HTR-8/SVneo (cell line): Measurements from ENCODE around the gene FOLR1.
A peak's percentile ranks its signal among the peaks of the same experiment; 100 is the strongest.

Source experiments
- DNase-seq: peaks from one replicate; pipeline ENCODE4 v3.0.0; 2011; ENCODE audit warnings: low spot score, mixed read lengths; ENCODE audit not compliant: insufficient read length
- FAIRE-seq: peaks from 2 replicates; lab custom pipeline; 2011; peaks lifted over from hg19 to GRCh38; lab: Jason Lieb, UNC

FOLR1 gene

GRCh38 chr11:72222907-72223614, 31.1 kb downstream of the FOLR1 start:
- FAIRE-seq = peak; percentile 86

GRCh38 chr11:72223615-72224563, 31.9 kb downstream of the FOLR1 start:
- peak; percentile 59 for DNase-seq
- no peak for FAIRE-seq

More at GRCh38 chr11:72222907-72223614, 31.1 kb downstream of the FOLR1 start:
- peak; percentile 94 for DNase-seq

DNA sequence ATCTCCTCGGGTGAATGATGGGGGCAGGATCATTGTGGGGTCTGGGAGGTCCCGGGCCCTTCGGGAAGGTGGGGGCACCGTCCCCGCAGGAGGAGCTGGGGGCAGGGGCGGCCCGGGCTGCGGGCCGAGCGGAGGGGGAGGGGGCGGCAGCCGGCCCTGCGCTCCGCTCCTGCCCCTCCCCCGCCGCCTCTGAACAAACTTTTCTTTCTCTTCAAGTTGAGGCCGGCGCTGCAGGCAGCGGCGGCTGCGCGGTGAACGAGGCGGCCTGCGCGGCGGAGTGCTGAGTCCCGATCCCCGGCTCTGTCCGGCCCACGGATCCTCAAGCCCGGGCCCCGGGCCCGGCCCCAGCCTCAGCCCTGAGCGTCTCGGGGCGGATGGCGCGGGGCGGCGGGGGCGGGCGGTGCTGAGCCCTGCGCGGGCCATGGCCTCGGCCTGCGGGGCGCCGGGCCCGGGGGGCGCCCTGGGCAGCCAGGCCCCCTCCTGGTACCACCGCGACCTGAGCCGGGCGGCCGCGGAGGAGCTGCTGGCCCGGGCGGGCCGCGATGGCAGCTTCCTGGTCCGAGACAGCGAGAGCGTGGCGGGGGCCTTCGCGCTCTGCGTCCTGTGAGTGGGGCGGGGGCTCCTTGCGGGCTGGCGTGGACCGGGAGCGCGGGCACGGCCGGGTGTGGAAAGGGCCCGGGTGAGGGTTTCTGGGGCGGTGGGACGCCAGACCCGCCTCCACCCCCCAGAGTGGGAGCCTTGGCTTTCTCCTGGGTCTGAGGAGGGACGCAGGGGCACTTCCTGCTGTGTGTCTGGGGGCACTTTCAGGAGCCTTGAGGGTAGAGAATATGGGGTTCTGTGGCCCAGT, 32.8 kb downstream of the FOLR1 start, which contains the start of gene INPPL1:
Gene INPPL1 (plus strand): TSS at position 204 of the 847 bp plus-strand sequence. CDS start 218 bp downstream, at position 422.
- FAIRE-seq = peak; percentile 20
- DNase-seq = no peak

- DNase-seq (no peak), FAIRE-seq (peak; percentile 44)
Measured at GRCh38 chr11:72225411-72225951, 33.5 kb downstream of the FOLR1 start.

DNA sequence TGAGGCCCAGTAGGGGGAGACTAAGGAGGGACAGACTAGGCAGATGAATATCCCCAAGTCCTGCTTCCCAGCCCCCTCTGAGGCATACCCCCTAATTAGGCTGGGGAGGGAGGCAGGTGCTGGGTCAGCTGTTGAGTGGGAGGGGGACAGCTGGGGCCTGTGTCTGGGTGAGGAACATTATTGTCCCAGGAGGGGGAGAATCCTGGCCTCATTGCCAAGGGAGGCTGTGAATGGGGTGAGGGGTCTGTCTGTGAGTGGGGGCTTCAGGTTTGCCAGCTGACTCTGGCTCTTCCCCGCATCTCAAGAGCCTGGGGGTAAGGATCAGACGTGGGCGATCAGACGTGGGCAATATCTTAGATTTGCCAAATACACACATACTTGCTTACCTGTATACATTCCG, 34.8 kb downstream of the FOLR1 start:
- FAIRE-seq (no peak), DNase-seq (no peak)

- DNase-seq (no peak), FAIRE-seq (peak; percentile 54)
Measured at GRCh38 chr11:72227316-72228228, 35.6 kb downstream of the FOLR1 start.

GRCh38 chr11:72228229-72228843, 36.4 kb downstream of the FOLR1 start:
- DNase-seq = no peak
- no peak for FAIRE-seq

DNA sequence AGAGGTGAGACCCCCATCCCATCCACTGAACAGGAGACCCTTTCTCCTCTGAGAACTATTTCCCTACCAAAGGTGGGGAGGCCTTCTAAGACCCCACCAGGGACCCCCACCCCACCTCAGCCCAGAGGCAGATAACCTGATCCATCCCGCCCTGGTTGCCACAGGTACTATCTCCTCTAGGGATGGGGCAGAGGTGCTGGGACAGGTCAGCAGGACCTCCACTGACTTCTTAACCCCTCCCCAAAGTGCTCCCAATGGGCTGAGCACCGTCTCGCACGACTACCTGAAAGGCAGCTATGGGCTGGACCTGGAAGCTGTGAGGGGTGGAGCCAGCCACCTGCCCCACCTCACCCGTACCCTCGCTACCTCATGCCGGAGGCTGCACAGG, 36.9 kb downstream of the FOLR1 start:
- DNase-seq = no peak
- FAIRE-seq = no peak

GRCh38 chr11:72229336-72229924, 37.5 kb downstream of the FOLR1 start:
- FAIRE-seq (no peak), DNase-seq (no peak)

- no peak for FAIRE-seq
- DNase-seq = no peak
Measured at GRCh38 chr11:72229925-72230763, 38.2 kb downstream of the FOLR1 start.

DNA sequence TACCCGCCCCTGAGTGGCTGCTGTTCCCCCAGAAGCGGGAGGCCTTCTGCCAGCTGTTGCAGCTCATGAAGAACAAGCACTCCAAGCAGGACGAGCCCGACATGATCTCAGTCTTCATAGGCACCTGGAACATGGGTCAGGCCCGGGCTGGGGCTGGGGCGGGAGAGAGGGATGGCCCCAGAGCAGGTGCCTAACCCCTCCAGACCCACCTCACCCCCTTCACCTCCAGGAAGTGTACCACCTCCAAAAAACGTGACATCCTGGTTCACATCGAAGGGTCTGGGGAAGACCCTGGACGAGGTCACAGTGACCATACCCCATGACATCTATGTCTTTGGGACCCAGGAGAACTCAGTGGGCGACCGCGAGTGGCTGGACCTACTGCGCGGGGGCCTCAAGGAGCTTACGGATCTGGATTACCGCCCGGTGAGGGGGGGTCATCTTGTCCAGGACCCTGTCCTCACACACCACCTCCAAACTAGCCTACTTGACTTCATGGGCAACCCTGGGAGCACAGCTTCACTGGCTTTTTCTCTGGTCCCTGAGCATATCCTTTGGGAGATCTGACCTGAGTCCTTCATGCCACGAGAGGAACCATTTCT, 38.9 kb downstream of the FOLR1 start:
- no peak for DNase-seq
- no peak for FAIRE-seq

GRCh38 chr11:72231396-72232259, 39.7 kb downstream of the FOLR1 start:
- DNase-seq (no peak), FAIRE-seq (peak; percentile 93)

- no peak for FAIRE-seq
- no peak for DNase-seq
Measured at GRCh38 chr11:72232260-72233055, 40.5 kb downstream of the FOLR1 start.

GRCh38 chr11:72233056-72233772, 41.3 kb downstream of the FOLR1 start:
- DNase-seq = no peak
- no peak for FAIRE-seq
